ENCODE data around the gene MAST4.

MAST4 gene

DNA sequence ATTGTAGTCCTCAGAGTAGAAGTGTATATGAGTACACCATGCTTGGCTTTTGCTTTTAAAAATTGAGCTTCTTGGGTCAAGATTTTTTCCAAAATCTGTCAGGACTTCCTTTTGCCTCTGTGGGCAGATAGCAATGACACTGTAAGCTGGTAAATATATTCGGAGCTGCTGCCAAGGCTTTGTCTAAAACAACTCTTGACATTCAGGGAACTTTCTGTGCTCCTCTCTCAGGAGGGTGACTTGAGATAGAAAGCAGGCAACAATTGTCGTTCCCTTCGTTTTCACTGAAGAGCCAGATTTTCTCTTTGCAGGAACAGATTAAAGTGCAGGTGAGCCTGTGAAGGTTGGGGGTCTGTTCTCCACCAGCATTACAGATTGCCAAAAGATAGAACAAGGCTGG lies 230.5 kb downstream of the MAST4 start:
- no peak overlapping the region for H3K4me3 ChIP-seq (ENCODE audit: low read length)
- TF ChIP-seq CTCF (IDR thresholded peaks at IDR 0.05; ENCODE audit: insufficient read depth, low read depth, low read length, missing control alignments) = no peak
- DNase-seq (ENCODE audit: low read depth) = no peak

DNA sequence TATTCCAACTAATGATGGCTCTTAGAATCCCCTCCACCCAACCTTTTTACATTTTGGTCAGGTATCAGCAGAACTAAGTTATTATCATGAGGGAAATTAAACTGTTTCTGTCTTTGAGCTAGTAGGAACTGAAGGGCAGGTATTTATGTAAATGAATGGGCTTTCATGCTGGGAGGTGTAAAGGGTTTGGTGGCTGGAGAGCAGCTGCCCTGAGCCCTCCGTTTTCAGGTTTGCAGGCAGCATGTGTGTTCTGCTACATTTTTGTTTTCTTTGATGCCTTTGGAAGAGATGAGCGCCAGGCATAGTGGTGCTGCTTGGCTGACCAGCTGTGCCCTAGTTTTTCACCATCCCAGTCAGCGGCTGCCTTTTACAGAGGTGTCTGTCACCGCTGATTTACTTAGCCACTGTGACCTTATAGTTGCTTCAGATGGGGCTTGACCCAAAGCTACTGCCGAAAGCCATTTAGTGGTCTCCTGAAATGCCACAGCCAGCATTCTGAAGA lies 231.9 kb downstream of the MAST4 start:
- no peak for TF ChIP-seq CTCF (IDR thresholded peaks at IDR 0.05; ENCODE audit: insufficient read depth, low read depth, low read length, missing control alignments)
- DNase-seq (ENCODE audit: low read depth) = no peak
- H3K4me3 ChIP-seq (ENCODE audit: low read length) = peak overlapping the region; percentile 54

DNA sequence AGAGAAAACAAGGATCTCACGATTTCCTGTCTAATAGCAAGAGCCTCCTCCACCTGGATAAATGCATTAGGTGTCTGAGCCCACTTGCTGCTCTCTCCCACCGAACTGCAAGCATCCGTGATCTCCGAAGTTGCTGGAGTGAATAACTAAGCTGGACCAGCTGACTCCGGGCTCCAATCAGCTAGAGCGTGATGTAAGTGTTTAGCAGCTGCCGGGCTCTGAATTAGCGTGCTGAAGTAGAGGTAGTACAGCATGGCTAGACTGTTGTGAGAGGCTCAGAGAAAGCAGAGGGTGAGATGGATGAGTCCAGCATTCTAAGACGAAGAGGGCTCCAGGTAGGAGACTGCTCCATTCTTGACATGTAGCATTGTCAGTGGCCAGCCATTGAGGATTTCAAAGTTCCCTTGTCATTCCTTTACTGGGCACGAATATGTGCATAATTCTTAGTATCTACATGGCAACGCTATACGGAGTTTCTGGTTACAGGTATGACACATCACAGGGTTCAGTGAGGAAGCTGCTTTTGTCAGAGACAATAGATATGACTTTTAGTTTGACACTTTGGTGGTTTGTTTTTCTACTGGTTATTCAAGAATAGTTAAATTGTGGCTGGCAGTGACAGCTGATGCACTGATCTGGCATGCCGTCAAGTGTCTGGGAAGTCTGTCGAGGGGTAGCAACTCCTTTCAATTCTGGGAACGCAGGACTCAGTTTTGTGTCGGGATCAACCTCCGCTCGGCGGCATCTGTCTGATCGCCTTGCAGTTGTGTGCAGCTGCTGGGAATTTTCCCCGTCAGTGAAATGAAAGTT lies 232.6 kb downstream of the MAST4 start:
- peak overlapping the region; percentile 54 for H3K4me3 ChIP-seq (ENCODE audit: low read length)
- no peak for TF ChIP-seq CTCF (IDR thresholded peaks at IDR 0.05; ENCODE audit: insufficient read depth, low read depth, low read length, missing control alignments)
- peak; percentile 89 for DNase-seq (ENCODE audit: low read depth)

- peak overlapping the region; percentile 54 for H3K4me3 ChIP-seq (ENCODE audit: low read length)
- TF ChIP-seq CTCF (IDR thresholded peaks at IDR 0.05; ENCODE audit: insufficient read depth, low read depth, low read length, missing control alignments) = no peak
- no peak for DNase-seq (ENCODE audit: low read depth)
Measured at GRCh38 chr5:66829358-66829674, 233.1 kb downstream of the MAST4 start.

GRCh38 chr5:66829826-66830225 lies 233.6 kb downstream of the MAST4 start:
- no peak for TF ChIP-seq CTCF (IDR thresholded peaks at IDR 0.05; ENCODE audit: insufficient read depth, low read depth, low read length, missing control alignments)
- no peak overlapping the region for H3K4me3 ChIP-seq (ENCODE audit: low read length)
- peak; percentile 86 for DNase-seq (ENCODE audit: low read depth)

- no peak overlapping the region for H3K4me3 ChIP-seq (ENCODE audit: low read length)
- DNase-seq (ENCODE audit: low read depth) = peak; percentile 80
- TF ChIP-seq CTCF (IDR thresholded peaks at IDR 0.05; ENCODE audit: insufficient read depth, low read depth, low read length, missing control alignments) = no peak
Measured at GRCh38 chr5:66830636-66831035, 234.4 kb downstream of the MAST4 start.

All from epithelial cell of esophagus (primary cell).